DMS 273 (cell line): ENCODE measurements around the gene TRAK1.
A peak's percentile ranks its signal among the peaks of the same experiment; 100 is the strongest.

Experiments used
- DNase-seq: peaks from one replicate; lab custom pipeline; 2025; ENCODE audit not compliant: unreplicated experiment; lab: John Stamatoyannopoulos, UW

Gene TRAK1

DNA sequence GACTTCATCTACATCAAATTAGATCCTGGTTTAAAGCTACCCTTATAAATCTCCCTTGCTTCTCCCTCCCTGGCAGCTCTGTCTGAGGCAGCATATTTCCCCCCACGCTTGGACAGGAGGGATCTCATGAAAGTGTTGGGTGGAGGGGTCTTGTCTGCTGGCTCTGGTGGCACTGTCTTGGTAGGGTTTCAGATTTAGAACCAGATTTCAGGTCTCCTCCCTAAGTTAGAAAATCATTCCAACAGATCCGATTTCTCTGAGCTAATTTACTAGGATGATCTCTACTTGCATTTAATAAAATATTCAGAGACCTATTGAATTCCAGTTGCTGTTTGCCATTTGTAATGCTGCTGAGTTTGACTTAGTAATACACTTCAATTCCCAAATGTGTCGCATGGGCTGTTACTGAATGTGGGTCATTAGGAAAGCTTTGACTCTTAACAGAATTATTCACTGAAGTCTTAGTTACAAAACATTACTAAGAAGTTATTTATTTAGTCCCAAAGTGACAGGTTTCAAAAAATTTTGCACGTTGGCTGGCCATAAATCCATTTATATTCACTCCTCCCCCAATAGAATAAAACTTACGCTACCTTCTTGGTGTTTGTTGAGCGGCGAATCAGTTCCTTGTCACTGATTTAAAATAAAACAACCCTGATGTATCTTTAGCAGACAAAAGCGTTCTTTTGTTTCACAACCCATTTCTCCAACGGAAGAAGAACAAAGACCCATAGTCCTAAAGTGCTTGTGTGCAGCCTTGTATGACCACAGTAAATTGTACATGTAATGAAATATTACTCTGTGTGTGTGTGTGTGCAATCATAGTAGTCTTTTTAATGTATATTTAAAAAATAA, 84.5 kb downstream of the TRAK1 start:
- DNase-seq = no peak

DNA sequence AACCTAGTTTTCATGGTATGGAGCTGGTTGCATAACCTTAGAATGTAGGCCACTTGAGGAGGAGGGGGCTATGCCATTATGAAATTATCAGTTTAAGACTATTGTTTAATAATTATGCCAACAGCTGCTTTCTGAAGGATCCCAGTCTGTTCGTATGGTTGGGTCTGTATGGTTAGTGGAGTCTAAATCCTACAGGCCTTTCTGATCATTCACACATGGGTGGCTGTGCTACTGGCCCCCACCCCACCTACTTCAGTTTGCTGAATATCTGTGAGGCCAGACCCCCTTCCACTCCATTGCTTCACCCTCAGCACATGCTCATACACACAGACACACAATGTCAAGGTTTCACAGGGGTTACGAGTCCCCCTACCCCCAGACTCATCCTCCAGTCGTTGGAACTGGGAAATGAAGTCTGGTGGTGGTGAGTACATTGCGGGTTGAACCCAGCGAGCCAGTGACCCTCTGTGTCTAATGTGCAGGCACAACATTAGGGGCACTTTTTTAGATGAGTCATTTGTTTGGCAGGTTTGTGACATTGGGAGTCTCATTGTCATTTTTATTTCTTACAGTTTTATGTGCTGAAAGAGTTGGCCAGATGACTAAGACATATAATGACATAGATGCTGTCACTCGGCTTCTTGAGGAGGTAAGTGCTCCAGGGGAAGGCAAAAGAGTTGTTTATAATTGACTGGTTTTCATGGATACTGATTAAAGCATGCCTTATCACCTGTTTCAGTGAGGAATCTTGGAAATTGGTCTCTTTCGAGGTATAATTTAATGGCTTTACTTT, 85.3 kb downstream of the TRAK1 start:
- no peak for DNase-seq

- no peak for DNase-seq
Observed at GRCh38 chr3:42177068-42177800, 86.1 kb downstream of the TRAK1 start.

- no peak for DNase-seq
Observed at GRCh38 chr3:42177801-42178150, 86.6 kb downstream of the TRAK1 start.

DNA sequence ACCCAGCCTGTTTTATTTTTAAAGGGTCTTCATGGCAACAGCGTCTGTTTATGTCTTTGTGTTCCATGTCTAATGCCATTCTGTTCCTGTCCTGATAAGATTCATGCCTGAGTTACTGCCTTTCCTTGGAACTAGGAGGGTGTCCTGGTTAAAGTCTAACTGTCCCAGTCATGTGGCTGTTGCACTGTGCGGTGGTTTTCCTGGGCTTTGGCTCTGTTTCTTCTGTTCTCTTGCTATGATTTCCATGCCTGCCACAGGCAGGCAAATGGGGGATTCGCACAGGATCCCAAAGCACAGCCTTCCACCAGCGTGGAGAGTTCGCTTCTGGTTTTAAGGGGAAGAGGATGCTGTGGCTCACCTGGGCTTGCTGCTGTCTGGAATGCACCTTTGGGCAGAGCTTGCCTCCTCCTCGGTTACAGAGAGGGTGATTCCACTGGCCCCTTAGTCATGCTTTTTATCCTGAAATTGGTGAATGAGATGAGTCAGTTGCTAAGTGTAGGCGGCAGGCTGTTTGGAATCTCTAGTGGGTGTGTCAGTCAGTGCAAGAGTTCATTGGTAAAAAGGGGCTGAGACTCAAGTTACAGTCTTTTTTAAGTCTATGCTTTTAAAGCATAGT, 88.1 kb downstream of the TRAK1 start:
- peak; percentile 39 for DNase-seq

- DNase-seq = no peak
Observed at GRCh38 chr3:42180901-42181300, 89.7 kb downstream of the TRAK1 start.

GRCh38 chr3:42182555-42182954, 91.4 kb downstream of the TRAK1 start:
- no peak for DNase-seq

GRCh38 chr3:42183991-42184632, 93.0 kb downstream of the TRAK1 start:
- no peak for DNase-seq

DNA sequence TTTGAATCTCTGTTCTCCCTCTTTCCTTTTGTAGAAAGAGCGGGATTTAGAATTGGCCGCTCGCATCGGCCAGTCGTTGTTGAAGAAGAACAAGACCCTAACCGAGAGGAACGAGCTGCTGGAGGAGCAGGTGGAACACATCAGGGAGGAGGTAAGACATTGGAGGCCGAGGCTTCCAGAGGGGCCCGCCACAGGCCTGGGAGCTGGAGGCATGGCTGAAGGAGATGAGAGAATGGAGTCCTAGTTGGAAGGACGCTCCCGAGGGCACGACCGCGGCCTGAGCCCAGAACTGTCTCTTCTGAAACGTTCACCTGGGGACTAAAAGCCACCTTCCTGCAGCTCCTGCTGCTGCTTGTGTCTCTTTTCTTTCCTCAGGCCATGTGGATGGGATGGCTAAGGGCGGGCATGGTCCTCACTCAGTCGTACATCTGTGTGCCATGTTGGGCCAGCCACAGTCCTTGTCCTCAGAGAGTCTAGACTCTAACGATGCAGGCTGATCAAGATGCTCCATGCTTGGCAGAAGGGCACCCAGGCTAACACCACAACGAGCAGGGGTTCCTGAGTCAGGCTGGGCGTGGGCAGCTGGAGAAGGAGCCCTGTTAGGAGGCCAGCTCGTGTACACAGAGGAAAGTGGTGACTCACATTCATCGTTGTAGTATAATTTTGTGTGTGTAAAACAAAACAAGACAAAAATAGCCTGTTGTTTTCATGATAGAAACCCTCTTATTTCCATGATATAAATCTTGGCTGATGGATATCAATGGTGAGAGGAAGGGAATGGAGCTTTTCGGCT, 93.7 kb downstream of the TRAK1 start:
- DNase-seq = no peak

GRCh38 chr3:42187936-42188335, 96.8 kb downstream of the TRAK1 start:
- no peak for DNase-seq

- no peak for DNase-seq
Observed at GRCh38 chr3:42188376-42188775, 97.2 kb downstream of the TRAK1 start.

GRCh38 chr3:42189001-42189460, 97.9 kb downstream of the TRAK1 start:
- no peak for DNase-seq

DNA sequence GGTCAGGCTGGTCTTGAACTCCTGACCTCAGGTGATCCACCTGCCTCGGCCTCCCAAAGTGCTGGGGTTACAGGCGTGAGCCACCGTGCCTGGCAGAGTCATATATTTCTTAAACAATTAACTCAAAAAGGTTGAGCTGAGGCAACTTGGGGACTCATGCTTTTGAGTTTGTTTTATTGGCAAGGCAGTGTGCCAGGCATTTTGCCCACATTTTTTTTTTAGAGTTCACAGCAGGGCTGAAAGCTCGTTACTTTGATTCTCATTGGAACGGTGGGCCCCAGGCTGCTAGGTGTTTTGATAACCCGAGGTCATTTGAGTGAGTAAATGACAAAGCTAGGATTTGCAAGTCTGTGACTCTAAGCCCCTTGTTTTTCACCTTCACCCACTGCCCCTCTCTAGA, 98.6 kb downstream of the TRAK1 start:
- DNase-seq = peak; percentile 14

DNA sequence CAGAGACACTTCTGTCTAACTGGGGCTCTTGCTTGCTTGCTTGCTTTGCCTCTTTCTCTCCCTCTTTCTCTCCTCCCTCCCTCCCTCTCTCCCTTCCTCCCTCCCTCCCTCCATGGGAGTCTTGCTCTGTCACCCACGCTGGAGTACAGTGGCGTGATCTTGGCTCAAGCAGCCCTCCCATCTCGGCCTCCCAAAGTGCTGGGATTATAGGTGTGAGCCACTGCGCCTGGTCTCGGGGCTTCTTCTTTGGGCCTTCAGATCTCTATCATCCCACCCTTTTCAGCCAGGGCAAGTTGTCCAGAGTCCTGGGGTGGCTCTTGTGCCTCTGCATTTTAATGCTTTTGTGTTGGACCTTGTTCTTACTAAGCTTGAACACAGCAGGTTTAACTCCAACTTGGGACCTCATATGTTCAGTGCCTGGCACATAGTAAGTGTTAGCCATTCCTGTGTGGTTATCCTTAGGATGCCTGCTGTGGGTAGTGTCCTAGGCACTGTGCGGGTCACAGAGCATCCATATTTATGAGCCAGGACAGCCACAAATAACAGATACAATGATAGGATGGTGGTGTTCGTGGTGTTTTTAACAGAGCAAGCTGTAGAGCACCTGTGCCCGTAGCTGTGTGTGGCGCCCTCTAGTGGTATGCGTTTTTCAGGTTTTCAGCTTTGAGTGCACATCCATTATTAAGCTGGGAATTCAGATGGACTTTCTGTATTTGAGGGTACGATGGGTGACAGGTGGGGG, 99.7 kb downstream of the TRAK1 start:
- peak; percentile 73 for DNase-seq

GRCh38 chr3:42191443-42191747, 100.2 kb downstream of the TRAK1 start:
- DNase-seq = no peak

GRCh38 chr3:42192334-42193200, 101.4 kb downstream of the TRAK1 start:
- no peak for DNase-seq

GRCh38 chr3:42194943-42195510, 103.9 kb downstream of the TRAK1 start:
- no peak for DNase-seq

DNA sequence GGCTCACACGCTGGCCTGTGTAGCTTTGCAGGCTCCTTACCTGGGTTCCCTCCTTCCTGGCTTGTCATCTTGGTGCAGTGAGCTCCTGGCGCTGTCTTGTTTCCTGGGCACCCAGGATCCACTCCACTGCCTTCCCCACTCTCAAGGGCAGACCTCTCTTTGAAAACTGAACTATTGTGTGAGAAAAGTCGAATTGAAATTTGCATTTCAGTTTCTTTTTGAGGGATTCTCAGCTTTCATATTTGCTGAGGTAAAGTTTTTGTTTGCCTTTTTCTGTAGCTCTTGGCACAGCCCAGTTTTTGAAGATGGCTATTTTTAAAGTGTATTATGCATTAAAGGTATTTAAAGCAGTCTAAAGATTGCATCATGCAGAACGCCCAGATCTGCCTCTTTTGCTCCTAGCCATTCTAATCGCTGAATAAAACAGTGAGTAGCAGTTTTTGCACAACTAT, 104.7 kb downstream of the TRAK1 start:
- DNase-seq = no peak
